Measurements from ENCODE around the gene ATXN7L2.

DNA sequence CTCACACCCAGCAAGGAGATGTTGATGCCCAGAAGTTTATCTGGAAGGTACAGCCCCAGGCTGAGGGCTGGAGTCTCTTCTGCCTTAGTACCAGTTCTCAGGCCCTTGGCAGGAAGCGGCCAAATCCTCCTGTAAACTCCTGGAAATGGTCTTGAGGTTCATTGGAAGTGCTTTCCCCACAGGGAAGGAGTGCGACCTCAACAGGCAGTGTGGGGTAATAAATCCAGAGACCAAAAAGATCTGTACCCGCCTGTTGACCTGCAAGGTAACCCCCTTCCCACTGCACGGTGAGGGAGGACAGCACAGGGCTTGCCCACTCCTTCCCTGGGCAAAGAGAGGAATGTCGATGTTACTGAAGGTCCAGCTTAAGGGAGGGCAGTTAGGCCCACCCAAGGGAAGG lies 4.5 kb downstream of the ATXN7L2 start:
- TF ChIP-seq POLR2A (IDR thresholded peaks at IDR 0.05) = no peak
- TF ChIP-seq, protein P1, sequence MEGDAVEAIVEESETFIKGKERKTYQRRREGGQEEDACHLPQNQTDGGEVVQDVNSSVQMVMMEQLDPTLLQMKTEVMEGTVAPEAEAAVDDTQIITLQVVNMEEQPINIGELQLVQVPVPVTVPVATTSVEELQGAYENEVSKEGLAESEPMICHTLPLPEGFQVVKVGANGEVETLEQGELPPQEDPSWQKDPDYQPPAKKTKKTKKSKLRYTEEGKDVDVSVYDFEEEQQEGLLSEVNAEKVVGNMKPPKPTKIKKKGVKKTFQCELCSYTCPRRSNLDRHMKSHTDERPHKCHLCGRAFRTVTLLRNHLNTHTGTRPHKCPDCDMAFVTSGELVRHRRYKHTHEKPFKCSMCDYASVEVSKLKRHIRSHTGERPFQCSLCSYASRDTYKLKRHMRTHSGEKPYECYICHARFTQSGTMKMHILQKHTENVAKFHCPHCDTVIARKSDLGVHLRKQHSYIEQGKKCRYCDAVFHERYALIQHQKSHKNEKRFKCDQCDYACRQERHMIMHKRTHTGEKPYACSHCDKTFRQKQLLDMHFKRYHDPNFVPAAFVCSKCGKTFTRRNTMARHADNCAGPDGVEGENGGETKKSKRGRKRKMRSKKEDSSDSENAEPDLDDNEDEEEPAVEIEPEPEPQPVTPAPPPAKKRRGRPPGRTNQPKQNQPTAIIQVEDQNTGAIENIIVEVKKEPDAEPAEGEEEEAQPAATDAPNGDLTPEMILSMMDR (IDR thresholded peaks at IDR 0.05) = no peak
